Renal cortex interstitium (tissue), 11 donors: ENCODE data around the gene SPOCD1. TPM values are rescaled to one million over a fixed set of nuclear protein-coding genes. Genes with fewer than 3 reads are reported as not detected.

Experiments used
- DNase-seq, 11 donors: peaks; one replicate each; pipeline ENCODE4 v3.0.0-alpha.2; 2013; ENCODE audit warnings: low read depth in 9 of 11, low spot score in 4 of 11; ENCODE audit errors: extremely low read depth in 1 of 11
- polyA plus RNA-seq, 3 donors: library from polyadenylated mRNA; unstranded; fragments of 120-200 nt; gene quantifications; one replicate each; pipeline ENCODE4 v1.2.1, GENCODE V29; 2013; ENCODE audit not compliant: insufficient read length in 3 of 3

SPOCD1 gene
- polyA plus RNA-seq, 3 donors = 0.12 to 0.39 (median 0.19) TPM

DNA sequence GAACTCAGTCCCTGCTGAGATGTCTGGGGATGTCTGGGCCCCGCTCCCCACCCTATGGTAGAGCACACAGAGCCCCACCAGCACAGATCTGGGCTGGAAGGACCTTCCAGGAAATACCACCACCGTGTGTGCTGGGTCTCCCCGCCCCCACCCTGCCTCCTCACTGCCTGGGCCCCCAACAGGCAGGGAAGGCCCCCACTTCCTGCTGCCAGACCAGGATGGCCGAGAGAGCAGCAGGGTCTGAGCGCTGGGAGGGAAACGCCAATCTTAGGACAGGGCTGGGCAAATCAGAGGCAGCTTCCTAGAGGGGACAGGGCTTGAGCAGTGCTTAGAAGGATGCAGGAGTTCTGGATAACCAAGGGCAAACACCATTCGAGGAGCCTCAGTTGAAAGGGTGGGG is 63.6 kb downstream of the SPOCD1 start:
- DNase-seq = no peak

DNA sequence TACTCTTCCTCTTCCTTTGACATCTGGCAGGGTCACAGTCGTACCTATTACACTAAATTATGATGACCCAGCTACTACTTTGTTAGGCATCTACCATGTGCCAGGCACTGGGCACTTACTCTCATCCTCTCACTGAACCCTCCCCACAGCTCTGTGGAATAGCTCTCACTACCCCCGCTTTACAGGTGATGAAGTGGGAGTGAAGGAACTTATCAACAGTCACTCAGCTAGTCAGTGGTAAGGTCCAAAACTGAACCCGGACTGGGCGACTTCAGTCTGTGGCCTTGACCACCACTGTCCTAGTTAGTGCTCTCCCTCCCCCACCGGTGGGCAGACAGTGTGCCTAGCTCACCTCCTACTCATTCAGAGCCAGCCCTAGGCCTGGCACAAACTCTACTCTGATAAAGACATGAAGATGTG is 64.0 kb downstream of the SPOCD1 start:
- DNase-seq = no peak

DNA sequence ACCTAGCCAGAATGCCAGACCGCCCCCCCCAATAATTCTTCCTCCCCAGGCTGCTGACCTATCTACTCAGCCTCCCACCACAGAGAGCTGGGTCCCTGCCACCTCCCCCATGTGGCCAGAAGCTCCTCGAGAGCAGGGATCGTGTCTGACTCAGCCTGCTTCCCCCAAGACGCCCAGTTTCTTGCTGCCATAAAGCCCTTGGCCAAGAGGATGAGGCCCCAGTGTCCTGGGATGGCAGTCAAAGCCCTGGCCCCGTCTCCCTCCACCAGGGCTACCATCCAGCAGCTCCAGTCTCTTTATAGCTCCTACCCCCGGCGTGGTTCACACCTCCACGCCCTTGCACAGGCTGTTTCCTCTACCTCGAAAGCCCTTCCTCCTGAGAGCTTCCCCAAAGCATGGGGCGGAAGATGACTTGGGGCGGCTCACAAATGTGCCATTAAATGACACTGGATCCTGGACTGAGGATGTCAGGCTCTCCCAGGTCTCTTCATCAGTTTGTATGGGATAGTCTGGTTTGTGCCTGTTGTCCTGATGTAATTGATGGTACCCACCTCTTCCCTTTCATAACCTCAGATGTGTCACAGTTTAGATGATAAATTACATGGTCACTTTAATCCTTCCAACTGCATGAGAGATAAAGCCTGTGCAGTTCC is 64.8 kb downstream of the SPOCD1 start:
- no peak for DNase-seq

DNA sequence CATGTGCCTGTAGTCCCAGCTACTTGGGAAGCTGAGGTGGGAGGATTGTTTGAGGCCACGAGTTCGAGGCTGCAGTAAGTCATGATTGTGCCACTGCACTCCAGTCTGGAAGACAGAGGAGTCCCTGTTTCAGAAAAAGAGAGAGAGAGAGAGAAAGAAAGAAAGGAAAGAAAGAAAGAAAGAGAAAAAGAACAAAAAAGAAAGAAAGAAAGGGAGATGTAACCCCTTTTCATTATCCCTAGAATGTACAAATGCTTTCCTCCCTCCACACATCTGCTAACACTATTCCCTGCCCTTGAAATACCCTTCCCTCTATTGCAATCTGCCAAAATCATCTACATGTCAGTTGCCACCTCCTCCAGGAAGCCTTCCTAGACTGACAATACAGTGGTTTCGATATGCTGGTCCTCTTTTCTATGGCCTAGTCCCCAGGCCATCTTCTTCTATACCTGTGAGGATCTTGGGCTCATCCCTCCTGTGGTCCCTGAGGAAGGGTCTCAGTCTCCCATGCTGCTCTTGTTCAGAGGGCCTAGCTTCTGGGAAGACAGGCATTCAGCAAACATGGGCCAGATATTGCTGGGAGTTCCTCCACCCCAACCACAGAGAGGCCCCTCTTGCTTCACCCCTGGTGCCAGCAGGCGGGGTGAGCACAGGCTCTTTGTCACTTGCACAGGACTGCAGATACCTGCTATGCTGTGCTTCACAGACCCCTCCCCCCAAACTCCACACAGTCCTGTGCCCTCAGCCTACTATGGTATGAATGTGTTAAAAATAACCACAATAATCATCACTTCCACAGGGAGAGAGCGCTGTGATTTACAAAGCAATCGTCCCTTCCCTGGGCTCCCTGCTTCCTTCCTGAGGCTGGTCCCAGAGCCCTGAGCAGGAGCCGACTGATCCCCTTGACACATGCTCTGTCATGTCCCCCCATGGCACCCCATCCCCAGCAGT is 65.8 kb downstream of the SPOCD1 start:
- DNase-seq = no peak

DNA sequence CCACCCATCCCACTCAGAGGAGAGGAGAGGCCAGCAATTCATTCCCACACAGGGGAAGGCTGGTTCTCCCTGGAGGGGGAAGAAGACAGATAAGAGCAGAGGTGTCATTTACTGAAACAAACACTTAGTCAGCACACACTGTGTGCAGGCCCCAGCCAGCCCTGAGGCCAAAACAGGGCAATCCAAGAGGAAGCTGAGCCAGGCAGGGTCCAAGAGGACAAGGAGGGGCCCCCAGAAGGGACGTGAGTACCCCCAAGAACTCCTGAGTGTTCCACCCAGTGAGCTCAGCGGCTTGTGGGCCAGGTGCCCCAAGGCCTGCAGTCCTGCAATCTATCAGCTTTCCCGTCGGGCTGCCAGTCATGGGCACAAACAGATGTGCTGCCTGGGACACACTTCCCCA is 67.5 kb downstream of the SPOCD1 start:
- no peak for DNase-seq

DNA sequence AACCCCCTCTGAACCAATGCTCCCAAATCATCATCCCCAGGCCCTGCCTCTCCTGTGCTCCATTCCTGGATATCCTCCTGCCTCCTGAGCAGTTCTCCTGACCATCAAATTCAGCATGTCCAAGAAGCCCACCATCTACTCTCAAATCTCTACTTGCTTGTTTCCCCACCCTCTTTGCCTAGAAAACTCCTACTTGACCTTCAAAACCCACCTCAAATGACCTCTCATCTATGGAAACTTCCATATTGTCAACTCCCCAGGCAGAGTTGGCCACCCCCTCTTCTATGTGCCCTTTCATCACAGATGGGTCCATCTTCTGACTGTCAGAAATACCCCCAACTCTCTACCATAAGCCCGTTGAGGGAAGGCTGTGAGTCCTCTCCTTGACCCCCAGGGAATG is 68.5 kb downstream of the SPOCD1 start:
- no peak for DNase-seq

DNA sequence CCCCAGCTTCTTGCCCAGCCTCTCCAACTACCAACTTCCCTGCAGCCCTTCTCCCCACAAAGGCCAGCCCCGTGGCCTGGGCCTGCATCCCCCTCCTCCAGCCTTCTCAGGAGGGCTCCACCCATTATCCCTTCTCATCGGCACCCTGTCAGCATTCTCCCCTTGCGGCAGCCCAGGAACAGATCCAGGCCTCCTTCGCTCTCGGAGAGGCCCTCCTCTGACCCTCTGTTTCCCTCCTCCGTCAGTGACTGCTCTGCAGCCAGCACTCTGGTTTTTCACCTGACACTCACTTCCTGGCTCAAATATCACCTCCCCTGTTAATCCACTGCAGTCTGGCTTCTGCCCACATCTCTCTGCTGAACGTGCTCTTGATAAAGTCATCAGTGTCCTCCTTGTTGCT is 69.1 kb downstream of the SPOCD1 start:
- DNase-seq = no peak

DNA sequence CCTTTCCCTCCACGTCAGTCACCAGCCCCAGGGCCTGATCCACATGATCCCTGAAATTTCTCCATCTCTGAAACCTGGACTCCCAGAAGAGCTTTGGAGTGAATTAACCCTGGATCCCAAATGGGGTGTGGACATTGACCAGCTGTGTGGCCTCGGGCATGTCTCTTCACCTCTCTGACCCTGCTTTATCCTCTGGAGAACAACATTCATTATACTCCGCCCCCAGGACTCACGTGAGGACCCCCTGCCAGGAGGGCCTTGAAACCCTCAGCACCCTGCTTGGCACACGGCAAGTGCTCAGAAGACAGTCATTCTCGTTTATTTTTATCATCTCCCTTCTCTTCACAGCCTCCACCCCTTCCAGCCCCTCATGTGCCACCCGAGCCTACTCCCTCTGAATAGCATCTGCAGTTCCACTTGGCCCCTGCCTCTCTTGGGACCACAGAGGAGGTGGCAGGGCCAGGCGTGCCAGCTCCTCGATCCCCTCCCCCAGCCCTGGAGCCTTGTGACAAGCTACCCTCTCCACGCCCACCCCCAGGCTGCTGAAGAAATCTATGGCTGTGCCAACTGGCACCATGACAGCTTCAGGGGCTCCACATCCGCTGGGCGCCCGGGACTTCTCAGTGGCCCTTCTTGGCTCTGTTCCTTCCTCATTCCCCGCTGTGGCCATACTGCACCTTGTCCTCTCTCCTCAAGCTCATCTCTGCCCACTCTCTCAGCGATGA is 69.7 kb downstream of the SPOCD1 start:
- no peak for DNase-seq

DNA sequence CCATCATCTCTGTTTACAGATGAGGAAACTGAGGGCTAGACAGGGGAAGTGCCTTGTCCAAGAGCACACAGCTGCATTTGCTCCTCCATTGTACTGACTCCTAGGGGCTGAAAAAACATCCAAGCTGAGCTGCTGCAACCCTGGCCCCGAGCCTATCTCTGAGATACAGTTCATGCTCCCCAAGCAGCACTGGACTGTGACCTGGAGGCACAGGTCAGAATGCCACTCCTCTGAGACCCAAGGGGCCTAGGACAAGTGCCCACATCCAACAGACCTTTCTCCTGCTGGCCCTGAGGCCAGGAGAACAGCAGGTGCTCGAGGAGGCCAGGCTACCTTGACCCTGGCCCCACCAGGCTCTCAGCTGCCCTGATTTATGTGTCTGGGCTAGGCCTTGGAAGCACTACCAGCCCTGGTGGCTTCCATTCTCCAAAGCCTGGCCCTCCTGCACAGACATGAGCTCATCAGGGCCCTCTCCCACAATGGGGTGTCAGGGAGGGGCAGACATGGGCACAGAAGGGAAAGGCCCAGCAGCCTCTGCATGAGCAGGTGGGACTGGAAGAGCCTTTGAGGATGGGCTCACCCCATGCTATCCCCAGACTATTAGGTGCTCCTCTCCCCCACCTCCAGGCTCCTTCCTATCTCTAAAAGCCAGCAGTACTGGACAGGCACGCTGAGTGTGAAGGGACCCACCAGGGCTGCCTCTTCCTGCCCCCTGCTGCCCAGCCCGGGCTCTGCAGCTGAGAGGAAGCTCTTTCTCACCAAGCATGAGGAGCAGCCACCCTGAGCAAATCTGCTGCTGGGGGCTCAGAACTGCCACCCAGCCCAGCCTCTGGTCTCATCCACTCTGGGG is 70.5 kb downstream of the SPOCD1 start:
- DNase-seq = no peak

DNA sequence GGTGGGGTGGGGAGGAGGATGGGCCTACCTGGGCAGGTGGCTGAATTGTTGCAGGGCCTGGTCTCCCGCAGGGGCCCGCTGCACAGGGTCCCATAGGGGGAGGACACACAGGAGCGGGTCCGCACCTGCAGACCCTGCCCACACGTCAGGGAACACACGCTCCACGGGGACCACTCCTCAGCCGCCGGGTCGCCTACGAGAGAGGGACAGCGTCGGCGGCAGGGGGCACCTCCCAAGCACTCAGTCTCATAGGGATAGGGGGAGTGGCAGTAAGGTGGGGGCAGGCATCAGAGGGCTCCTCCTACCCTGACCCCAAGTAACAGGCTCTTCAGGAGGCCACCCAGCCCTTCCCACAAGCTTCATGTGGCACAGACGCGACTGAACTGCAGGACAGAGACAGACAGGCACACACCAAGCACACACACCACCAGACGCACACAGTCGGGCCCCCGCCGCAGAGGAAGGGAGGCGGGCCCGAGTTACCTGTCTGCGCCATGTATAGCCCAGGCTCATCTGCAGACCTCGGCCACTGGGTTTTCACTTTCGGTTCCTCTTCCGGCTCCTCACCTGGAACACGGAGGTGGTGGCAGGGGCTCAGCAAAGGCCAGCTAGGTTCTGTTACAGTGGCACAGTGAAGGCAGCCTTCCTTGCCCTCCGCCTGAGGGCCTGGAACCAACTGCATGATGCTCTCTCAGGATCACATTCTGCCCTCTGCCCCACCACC is 71.5 kb downstream of the SPOCD1 start:
- no peak for DNase-seq

DNA sequence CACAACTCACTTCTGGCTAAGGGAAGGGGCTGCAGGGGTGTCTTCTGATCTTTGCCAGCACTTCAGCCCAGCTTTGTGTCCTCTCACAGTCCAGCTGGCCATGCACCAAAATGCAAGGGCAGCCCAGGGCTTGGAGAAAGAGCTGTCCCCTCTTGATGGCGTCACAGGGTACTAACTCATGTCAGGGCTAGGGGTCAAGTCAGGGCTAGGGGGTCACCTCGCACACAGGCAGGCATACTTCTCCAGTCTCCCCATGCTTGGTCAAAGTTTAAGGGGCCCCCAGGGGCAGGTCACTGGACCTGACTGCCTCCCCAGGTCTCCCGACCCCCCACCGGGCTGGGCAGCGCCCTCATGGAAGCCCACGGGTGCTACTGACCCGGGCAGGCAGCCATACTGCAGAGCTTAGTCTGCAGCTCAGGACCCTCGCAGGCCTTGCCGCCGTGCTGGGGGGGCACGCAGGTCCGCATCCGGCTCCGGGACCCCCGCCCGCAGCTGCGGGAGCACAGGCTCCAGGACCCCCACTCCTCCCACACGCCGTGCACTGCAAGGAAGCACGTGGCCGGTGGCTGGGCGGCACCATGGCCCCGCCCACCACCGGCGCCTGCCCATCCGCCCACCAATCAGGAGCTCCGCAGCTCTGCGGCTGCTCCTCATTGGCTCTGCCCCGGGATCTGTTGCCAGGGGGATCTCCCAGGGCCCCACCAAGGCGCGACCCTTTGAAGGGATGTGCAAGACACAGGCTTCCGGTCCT is 73.2 kb downstream of the SPOCD1 start:
- DNase-seq = no peak

Other genes starting within 250 kb of the SPOCD1 start
- 10 to 100 TPM; 34.9 to 54.1 (median 40.9) TPM for gene TINAGL1, start 239.5 kb downstream of the SPOCD1 start, polyA plus RNA-seq
- under 1 TPM in 2 of 3 donors, not detected in 1; 0.14 to 0.33 TPM for gene HCRTR1, start 198.3 kb downstream of the SPOCD1 start, polyA plus RNA-seq
- 10 to 100 TPM; 69.7 to 75.8 (median 75.7) TPM for gene PEF1, start 171.1 kb downstream of the SPOCD1 start, polyA plus RNA-seq
- 10 to 100 TPM; 36.1 to 74.3 (median 66.3) TPM for gene COL16A1, start 112.0 kb downstream of the SPOCD1 start, polyA plus RNA-seq
- gene ADGRB2, start 51.7 kb downstream of the SPOCD1 start, polyA plus RNA-seq = 10 to 100 TPM in 2 of 3 donors, 1 to 10 TPM in 1; 9.7 to 17.9 (median 16.7) TPM
- 100 to 1,000 TPM; 211 to 256 (median 221) TPM for gene PTP4A2, start 122.3 kb upstream of the SPOCD1 start, polyA plus RNA-seq
- gene KHDRBS1, start 197.8 kb upstream of the SPOCD1 start, polyA plus RNA-seq = 100 to 1,000 TPM; 227 to 280 (median 258) TPM